Subcutaneous abdominal adipose tissue (tissue), 5 donors: ENCODE results near the gene SPOPL.
"Not testable (repeated sequence)": the region's sequence is repeated elsewhere in the genome, so short reads cannot be mapped to it uniquely, and the experiment has no call there.

Experiments used
- H3K27ac ChIP-seq: one replicate; pipeline ENCODE4 v1.7.0; 2013; ENCODE audit warnings: low read depth, mild to moderate bottlenecking, inconsistent platforms, low read length, moderate library complexity
- H3K27me3 ChIP-seq, 5 donors: one replicate each; pipeline ENCODE4 v1.7.0; 2013; ENCODE audit warnings: low read length in 5 of 5, inconsistent platforms in 1 of 5; ENCODE audit not compliant: control insufficient read depth in 5 of 5, insufficient read depth in 4 of 5
- H3K36me3 ChIP-seq, 5 donors: one replicate each; pipeline ENCODE4 v1.7.0; 2013; ENCODE audit warnings: low read length in 5 of 5; ENCODE audit not compliant: control insufficient read depth in 5 of 5, insufficient read depth in 5 of 5
- H3K4me1 ChIP-seq, 5 donors: one replicate each; pipeline ENCODE4 v1.7.0; 2013; ENCODE audit warnings: low read length in 5 of 5, mild to moderate bottlenecking in 3 of 5, moderate library complexity in 1 of 5; ENCODE audit not compliant: control insufficient read depth in 5 of 5, insufficient read depth in 5 of 5
- H3K4me3 ChIP-seq, 5 donors: one replicate each; pipeline ENCODE4 v1.7.0; 2013; ENCODE audit warnings: low read length in 5 of 5, low read depth in 1 of 5
- H3K9ac ChIP-seq, 5 donors: one replicate each; pipeline ENCODE4 v1.7.0; 2013; ENCODE audit warnings: low read length in 5 of 5, mild to moderate bottlenecking in 4 of 5, moderate library complexity in 3 of 5
- H3K9me3 ChIP-seq, 5 donors: one replicate each; pipeline ENCODE4 v1.7.0; 2013; ENCODE audit warnings: low read length in 5 of 5; ENCODE audit not compliant: control insufficient read depth in 5 of 5
- donor health status: healthy.
- donor health status: healthy.
- donor health status: healthy.
- donor health status: healthy.
- donor health status: healthy.

Gene SPOPL

GRCh38 chr2:138518860-138519259 lies 17.3 kb downstream of the SPOPL start:
- Histone ChIP-seq H3K4me1 (peaks cover 0 to 43% (median 27%) of the 10 kb centered on the region in 5 donors), H3K36me3 (no peaks in the 10 kb centered on the region), H3K9me3 (no peaks in the 10 kb centered on the region), H3K4me3 (no peak overlapping the region), H3K9ac (peak overlapping the region in 1 of 5 donors; percentile 18), H3K27me3 (no peaks in the 10 kb centered on the region), H3K27ac (no peak overlapping the region)

DNA sequence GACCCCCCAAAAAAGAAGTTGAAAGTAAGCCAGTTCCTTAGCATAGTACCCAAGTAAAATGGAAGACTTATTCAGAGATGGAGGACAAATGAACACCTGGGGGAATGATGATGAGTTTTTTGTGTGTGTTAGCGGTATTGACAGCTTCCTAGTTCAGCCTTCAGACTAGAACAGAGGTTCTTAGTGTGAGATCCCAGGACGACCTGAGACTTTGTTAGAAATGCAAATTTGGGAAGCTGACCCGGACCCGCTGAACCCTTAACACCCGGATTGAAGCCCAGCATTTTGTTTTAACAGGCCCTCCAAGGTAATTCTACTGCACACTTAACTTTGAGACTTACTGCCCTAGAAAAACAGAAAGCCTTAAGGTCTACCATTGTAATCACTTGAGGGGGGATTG lies 20.3 kb downstream of the SPOPL start:
- Histone ChIP-seq H3K9me3 (peaks cover 0 to 3% (median 0%) of the 10 kb centered on the region in 5 donors), H3K27ac (no peak overlapping the region), H3K27me3 (no peaks in the 10 kb centered on the region), H3K4me1 (peaks cover 0 to 16% (median 5%) of the 10 kb centered on the region in 5 donors), H3K36me3 (peaks cover 0 to 3% (median 0%) of the 10 kb centered on the region in 5 donors), H3K9ac (no peak overlapping the region), H3K4me3 (no peak overlapping the region)

DNA sequence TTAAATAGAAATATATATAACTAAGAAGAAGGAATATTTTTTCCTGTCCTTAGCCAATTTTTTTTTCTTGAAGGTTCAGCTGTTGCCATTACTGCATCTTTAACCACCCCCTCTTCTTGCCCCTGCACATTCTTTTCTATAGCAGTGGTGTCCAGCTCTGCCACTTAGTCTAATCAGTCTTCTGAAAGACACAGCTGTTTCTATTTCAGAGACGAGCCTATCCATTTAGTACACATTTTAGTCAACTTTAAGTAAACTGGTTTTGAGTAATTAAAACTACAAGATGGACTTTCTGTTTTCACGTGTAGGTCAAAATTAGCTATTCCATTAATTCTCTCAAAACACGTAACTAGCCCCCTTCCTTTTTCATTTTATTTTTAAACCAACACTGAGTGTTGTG lies 21.0 kb downstream of the SPOPL start:
- no peaks in the 10 kb centered on the region for H3K27me3 ChIP-seq
- H3K36me3 ChIP-seq: peaks cover 0 to 3% (median 0%) of the 10 kb centered on the region in 5 donors
- H3K9me3 ChIP-seq: peaks cover 0 to 3% (median 0%) of the 10 kb centered on the region in 5 donors
- no peak overlapping the region for H3K9ac ChIP-seq
- H3K4me1 ChIP-seq: peaks cover 0 to 11% (median 4%) of the 10 kb centered on the region in 5 donors
- no peak overlapping the region for H3K4me3 ChIP-seq
- H3K27ac ChIP-seq: no peak overlapping the region

- H3K4me3 ChIP-seq, H3K9ac ChIP-seq, H3K27me3 ChIP-seq, H3K36me3 ChIP-seq, H3K4me1 ChIP-seq, H3K27ac ChIP-seq, H3K9me3 ChIP-seq: not testable (repeated sequence)
Measured at GRCh38 chr2:138523018-138523672, 21.6 kb downstream of the SPOPL start.

DNA sequence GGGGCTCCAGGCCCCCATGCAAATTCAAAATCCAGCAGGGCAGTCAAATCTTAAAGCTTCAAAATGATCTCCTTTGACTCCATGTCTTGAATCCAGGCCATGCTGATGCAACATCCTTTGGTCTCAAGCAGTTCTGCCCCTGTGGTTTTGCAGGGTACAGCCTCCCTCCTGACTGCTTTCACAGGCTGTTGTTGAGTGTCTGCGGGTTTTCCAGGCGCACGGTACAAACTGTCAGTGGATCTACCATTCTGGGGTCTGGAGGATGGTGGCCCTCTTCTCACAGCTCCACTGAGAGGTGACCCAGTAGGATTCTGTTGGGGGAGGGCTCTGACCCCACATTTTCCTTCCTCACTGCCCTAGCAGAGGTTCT lies 22.1 kb downstream of the SPOPL start:
- not testable (repeated sequence) for H3K9ac ChIP-seq, H3K27me3 ChIP-seq, H3K9me3 ChIP-seq, H3K27ac ChIP-seq, H3K4me3 ChIP-seq, H3K4me1 ChIP-seq, H3K36me3 ChIP-seq

DNA sequence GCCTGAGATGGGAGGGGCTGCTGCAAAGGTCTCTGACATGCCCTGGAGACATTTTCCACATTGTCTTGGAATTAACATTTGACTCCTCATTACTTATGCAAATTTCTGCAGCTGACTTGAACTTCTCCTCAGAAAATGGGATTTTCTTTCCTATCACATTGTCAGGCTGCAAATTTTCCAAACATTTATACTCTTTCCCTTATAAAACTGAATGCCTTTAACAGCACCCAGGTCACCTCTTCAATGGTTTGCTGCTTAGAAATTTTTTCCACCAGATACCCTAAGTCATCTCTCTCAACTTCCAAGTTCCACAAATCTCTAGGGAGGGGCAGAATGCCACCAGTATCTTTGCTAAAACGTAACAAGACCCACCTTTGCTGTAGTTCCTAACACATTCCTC lies 22.8 kb downstream of the SPOPL start:
- H3K27me3 ChIP-seq, H3K4me3 ChIP-seq, H3K9me3 ChIP-seq, H3K27ac ChIP-seq, H3K9ac ChIP-seq, H3K4me1 ChIP-seq, H3K36me3 ChIP-seq: not testable (repeated sequence)

DNA sequence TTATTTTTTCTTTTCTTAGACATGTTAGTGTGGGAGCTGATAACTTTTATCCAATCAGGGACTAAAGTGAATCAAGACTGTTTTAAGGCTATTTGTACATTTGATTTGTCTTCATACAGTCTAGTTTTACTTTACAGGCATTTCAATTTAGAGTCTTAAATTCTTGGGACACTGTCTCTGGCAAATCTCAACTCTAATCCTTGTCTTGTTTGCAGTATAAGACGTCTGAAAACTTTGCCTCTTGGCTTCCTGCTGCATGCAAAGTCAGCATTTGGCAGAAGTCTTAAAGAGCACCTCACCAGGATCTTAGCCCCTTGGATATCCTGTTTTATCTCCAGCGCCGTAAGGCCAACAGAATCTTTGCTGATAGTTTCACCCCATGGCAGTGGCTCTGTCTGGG lies 30.3 kb downstream of the SPOPL start:
- H3K4me3 ChIP-seq: peak overlapping the region in 2 of 5 donors; percentile 44 to 46
- peaks cover 2 to 23% (median 9%) of the 10 kb centered on the region in 5 donors for H3K4me1 ChIP-seq
- no peak overlapping the region for H3K9ac ChIP-seq
- peaks cover 0 to 2% (median 0%) of the 10 kb centered on the region in 5 donors for H3K36me3 ChIP-seq
- no peak overlapping the region for H3K27ac ChIP-seq
- H3K9me3 ChIP-seq: no peaks in the 10 kb centered on the region
- no peaks in the 10 kb centered on the region for H3K27me3 ChIP-seq

- no peak overlapping the region for H3K9ac ChIP-seq
- H3K27ac ChIP-seq: no peak overlapping the region
- no peaks in the 10 kb centered on the region for H3K27me3 ChIP-seq
- peaks cover 0 to 7% (median 5%) of the 10 kb centered on the region in 5 donors for H3K36me3 ChIP-seq
- no peak overlapping the region for H3K4me3 ChIP-seq
- peaks cover 2 to 23% (median 9%) of the 10 kb centered on the region in 5 donors for H3K4me1 ChIP-seq
- H3K9me3 ChIP-seq: peaks cover 0 to 7% (median 4%) of the 10 kb centered on the region in 5 donors
Measured at GRCh38 chr2:138534791-138535190, 33.2 kb downstream of the SPOPL start.

GRCh38 chr2:138536302-138536701 lies 34.7 kb downstream of the SPOPL start:
- Histone ChIP-seq H3K27ac (no peak overlapping the region), H3K36me3 (peaks cover 0 to 7% (median 5%) of the 10 kb centered on the region in 5 donors), H3K4me3 (no peak overlapping the region), H3K27me3 (no peaks in the 10 kb centered on the region), H3K4me1 (peaks cover 2 to 22% (median 9%) of the 10 kb centered on the region in 5 donors), H3K9me3 (peaks cover 0 to 7% (median 4%) of the 10 kb centered on the region in 5 donors), H3K9ac (no peak overlapping the region)

GRCh38 chr2:138536740-138537139 lies 35.2 kb downstream of the SPOPL start:
- Histone ChIP-seq H3K36me3 (peaks cover 0 to 7% (median 5%) of the 10 kb centered on the region in 5 donors), H3K9ac (no peak overlapping the region), H3K27ac (no peak overlapping the region), H3K4me3 (no peak overlapping the region), H3K27me3 (no peaks in the 10 kb centered on the region), H3K4me1 (peaks cover 2 to 18% (median 9%) of the 10 kb centered on the region in 5 donors), H3K9me3 (peaks cover 0 to 7% (median 4%) of the 10 kb centered on the region in 5 donors)
